HG03066 (cell line): ENCODE results near the gene EEF2K.
A peak's percentile ranks its signal among the peaks of the same experiment; 100 is the strongest.
"Not testable (repeated sequence)": the region's sequence is repeated elsewhere in the genome, so short reads cannot be mapped to it uniquely, and the experiment has no call there.

ENCODE experiments used
- ATAC-seq: cut with Tn5 transposase; IDR thresholded peaks from one replicate; pipeline ENCODE4 v1.9.1; 2021; ENCODE audit warnings: low read depth; ENCODE audit not compliant: unreplicated experiment

EEF2K gene

GRCh38 chr16:22207715-22208360 is 1.8 kb downstream of the EEF2K start:
- ATAC-seq, result no peak

GRCh38 chr16:22210285-22210684 is 4.2 kb downstream of the EEF2K start:
- no peak for ATAC-seq

- ATAC-seq, result no peak
These were observed 4.8 kb downstream of the EEF2K start for GRCh38 chr16:22210854-22211253.

DNA sequence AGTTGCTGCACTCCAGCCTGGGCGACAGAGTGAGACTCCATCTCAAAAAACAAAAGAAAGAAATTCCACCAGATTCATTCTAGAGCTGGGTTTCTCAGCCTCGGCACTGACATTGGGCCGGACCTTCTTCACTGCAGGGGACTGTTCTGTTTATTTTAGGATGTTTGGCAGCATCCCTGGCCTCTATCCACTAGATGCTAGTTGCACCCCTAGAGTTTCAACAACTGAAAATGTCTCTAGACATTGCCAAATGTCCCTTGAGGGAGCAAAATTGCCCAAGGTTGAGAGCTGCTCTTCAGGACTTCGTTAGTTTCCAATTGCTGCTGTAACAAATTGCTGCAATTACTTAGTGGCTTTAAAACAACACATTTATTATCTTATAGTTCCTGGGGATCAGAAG is 7.2 kb downstream of the EEF2K start:
- ATAC-seq, result no peak

- no peak for ATAC-seq
These were observed 7.7 kb downstream of the EEF2K start for GRCh38 chr16:22213801-22214200.

- ATAC-seq, result no peak
These were observed 8.3 kb downstream of the EEF2K start for GRCh38 chr16:22214402-22214801.

DNA sequence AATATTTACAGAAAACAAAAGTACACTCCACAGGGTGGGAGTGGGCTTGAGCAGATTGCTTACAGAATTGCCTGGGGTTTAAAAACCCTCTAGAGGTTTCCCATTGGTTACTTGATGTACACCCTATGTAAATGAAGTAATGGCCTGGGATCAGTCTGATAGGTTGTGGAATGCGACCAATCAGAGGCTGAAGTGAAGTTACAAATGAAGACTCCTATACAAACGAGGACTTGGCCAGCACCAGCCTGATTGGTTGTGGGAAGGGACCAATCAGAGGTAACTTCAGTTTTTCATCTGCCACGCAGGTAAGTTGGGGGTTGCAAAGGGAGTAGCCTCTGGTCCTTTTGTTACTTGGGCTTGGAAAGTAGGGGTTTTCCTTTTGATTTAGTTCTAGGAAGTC is 8.8 kb downstream of the EEF2K start:
- no peak for ATAC-seq

- no peak for ATAC-seq
These were observed 10.2 kb downstream of the EEF2K start for GRCh38 chr16:22216191-22216831.

GRCh38 chr16:22216832-22217225 is 10.8 kb downstream of the EEF2K start:
- ATAC-seq, result not testable (repeated sequence)

DNA sequence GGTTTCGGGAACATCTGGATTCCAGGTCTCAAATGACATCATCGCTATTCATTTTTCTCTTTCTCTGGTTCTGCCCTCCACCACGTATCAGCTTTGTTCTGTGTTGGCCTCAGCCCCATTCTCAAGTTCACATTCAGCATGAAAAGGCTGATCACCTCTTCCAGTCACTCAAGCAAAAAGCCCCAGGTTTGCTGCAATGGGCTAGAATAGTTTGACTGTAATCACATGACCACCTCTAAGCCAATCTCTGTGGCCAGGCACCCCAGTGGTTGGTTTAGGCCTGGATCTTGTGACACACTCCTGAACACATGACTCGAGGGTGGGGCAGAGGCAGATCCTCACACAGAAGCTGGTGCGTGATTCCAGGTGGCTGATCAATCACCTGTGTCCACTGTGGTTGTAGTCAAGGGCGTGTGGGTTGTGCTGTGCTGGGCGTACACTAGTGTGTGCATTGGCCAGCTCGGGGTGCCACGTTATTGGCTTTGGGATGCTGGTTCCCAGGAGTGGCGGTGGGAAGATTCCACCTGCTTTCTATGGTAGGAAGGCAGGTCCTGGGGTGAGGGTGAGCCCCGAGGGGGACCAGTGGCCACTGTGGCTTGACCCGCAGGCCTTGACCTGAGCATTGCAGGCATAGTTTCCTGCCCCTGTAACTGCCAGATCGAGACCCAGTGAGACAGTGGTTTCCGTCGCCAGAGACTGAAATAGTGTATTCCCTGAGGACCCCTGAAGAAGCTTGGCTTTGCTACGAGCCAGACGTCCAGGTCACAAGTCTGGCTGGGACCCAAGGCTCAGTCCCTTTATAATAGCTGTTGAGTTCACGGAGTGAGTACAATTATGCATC is 12.0 kb downstream of the EEF2K start:
- peak; percentile 75 for ATAC-seq

DNA sequence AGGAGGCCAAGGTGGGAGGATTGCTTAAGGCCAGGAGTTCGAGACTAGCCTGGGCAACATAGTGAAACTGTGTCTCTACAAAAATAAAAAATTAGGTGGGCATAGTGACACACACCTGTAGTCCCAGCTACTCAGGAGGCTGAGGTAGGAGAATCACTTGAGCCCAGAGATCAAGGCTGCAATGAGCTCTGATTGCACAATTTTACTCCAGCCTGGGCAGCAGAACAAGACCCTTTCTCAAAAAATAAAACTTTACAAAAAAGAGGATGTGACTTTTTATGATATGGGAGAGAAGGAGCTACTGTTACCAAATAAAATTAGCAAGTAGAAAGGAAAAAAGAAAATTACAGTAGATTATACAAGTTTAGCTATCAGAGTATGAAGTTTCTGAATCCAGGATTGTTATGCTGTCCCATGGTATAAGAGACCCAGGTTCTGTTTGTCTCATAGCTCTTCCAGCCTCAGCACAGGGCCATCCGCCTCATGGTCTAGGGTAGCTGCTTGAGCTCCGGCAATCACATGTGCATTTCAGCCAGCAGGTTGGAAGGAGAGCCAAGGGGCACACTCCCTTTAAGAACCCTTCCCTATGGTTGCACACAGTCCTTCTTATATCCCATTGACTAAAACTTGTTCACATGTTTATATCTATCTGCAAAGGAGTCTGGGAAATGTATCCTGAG is 13.5 kb downstream of the EEF2K start:
- no peak for ATAC-seq

- ATAC-seq, result no peak
These were observed 14.0 kb downstream of the EEF2K start for GRCh38 chr16:22220069-22220440.

- no peak for ATAC-seq
These were observed 14.6 kb downstream of the EEF2K start for GRCh38 chr16:22220714-22221113.

- ATAC-seq, result no peak
These were observed 15.9 kb downstream of the EEF2K start for GRCh38 chr16:22222006-22222405.

DNA sequence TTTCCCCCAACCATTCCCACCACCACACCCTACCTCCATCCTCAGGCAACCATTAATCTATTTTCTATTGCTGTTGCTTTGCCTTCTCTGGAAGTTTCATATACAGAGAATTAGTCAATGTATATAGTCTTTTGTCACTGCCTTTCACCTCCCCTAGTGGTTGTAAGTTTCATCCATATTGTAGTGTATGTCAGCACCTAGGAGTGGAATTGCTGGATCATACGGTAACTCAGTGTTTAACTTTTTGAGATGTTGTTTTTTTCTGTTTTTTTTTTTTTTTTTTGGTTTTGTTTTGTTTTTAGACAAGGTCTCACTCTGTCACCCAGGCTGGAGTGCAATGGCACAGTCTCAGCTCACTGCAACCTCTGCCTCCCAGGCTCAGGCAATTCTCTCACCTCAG is 16.9 kb downstream of the EEF2K start:
- no peak for ATAC-seq

DNA sequence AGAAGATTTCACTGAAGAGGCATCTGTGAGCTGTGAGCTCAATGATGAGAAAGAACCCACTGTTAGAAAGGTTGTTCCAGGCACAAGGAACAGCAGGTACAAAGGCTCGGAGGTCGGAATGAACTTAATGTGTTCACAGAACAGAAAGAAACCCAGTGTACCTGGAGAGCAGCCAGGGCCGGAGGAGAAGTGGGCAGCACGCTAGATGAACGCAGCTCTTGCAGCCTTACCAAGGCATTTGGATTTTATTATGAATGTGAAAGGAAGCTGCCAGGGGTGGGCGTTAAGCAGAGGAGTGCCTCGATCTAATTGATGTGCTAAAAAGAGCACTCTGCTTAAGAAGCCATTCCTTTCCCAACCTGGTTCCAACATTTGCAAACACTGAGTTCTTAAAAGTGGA is 19.0 kb downstream of the EEF2K start:
- no peak for ATAC-seq

- no peak for ATAC-seq
These were observed 23.8 kb downstream of the EEF2K start for GRCh38 chr16:22229889-22230288.

- no peak for ATAC-seq
These were observed 26.4 kb downstream of the EEF2K start for GRCh38 chr16:22232277-22233036.

- no peak for ATAC-seq
These were observed 26.9 kb downstream of the EEF2K start for GRCh38 chr16:22233037-22233372.
